ENCODE results near the gene OR2H2.

DNA sequence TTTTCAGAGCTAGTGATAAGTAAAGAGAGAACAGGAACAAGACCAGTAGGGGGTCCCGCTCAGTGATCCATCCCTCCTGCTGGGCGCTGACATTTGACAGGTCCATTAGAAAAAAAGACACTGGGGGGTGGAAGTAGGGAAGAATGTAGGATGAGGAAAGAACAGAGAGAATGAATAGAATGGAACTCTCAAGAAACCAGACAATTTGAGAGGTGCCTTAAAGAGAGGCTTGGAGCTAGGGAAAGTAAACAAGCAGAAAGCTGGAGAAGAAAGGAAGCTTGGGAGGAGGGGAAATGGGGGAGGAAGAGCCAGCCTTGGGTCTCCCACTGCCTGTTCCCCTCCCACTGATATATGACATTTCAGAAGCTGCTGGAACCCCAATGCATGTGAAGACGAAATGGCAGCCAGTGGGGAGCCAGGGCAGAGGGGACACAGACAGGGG is 39.6 kb downstream of the OR2H2 start:
- no peak for TF ChIP-seq EZH2 (optimal IDR thresholded peaks at IDR 0.05; ENCODE audit: low read depth, low read length)
- TF ChIP-seq, protein P1, sequence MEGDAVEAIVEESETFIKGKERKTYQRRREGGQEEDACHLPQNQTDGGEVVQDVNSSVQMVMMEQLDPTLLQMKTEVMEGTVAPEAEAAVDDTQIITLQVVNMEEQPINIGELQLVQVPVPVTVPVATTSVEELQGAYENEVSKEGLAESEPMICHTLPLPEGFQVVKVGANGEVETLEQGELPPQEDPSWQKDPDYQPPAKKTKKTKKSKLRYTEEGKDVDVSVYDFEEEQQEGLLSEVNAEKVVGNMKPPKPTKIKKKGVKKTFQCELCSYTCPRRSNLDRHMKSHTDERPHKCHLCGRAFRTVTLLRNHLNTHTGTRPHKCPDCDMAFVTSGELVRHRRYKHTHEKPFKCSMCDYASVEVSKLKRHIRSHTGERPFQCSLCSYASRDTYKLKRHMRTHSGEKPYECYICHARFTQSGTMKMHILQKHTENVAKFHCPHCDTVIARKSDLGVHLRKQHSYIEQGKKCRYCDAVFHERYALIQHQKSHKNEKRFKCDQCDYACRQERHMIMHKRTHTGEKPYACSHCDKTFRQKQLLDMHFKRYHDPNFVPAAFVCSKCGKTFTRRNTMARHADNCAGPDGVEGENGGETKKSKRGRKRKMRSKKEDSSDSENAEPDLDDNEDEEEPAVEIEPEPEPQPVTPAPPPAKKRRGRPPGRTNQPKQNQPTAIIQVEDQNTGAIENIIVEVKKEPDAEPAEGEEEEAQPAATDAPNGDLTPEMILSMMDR (IDR thresholded peaks at IDR 0.05; ENCODE audit: low read length): no peak
- no peak for TF ChIP-seq EZH2phosphoT487 (IDR thresholded peaks at IDR 0.05; ENCODE audit: low read length)

Data from MM.1S (cell line).